ENCODE data around the gene CIZ1. TPM values are rescaled to one million over a fixed set of nuclear protein-coding genes. Genes with fewer than 3 reads are reported as not detected.

The CIZ1 gene
- total RNA-seq, 1 experiment from 2014 or later, result 133 TPM

DNA sequence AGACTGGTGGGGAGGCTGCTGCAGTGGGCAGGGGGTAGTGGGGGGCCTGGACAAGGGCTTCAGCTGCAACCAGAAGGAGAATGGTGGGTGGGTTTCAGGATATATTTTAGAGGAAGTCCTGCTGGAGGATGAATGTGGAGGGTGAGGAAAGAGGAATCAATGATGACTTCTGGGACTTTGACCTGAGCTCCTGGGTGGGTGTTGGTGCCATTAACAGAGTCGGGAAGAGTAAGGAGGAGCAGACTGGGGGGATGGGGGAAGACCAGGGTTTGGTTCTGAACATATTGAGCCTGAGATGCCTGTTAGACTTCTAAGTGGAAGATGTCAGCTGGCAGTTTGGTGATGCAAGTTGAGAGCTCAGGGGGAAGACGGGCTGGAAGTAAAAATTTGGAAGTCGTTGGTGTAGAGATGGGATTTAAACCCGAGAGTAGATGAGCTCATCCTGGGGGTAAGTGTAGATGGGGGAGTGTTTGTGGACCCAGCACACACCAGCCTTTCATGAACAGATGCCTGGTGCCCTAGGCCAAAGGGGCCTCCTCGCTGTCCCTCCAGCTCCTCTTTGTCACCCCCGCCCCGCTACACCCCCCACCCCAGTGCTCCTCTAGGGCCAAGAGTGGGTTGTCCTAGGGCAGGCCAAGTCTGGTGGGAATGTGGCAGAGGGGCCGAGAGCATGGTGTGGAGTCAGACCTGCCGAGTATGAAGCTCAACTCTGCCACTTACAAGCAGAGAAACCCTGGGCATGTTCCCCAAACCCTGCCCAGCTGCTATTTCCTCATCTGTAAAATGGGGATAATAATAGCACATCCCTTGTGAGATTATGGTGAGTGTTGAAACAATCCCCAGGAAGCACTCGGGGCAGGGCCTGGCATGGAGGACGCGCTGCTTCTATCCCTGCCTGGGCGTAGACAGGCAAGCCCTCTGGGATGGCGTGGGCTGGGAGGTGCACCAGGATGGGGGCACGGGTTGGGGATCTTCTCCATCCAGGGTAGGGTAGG, 15.8 kb upstream of the CIZ1 start:
- DNase-seq (ENCODE audit: unreplicated experiment), result no peak
- CTCF ChIA-PET, result interaction anchor here (0.7 to 1.7 kb wide), 3 partner anchors 32 to 88 kb away, joined by 3 to 5 read pairs (median 3); no protein-coding TSS in a partner anchor
- H3K4me1 Mint-ChIP-seq (ENCODE audit: insufficient read depth, unreplicated experiment), result peaks cover 5% of the 10 kb centered on the region
- no peak overlapping the region for H3K4me3 Mint-ChIP-seq (ENCODE audit: unreplicated experiment)
- no peaks in the 10 kb centered on the region for H3K36me3 Mint-ChIP-seq (ENCODE audit: insufficient read depth, unreplicated experiment)
- peaks cover 39% of the 10 kb centered on the region for H3K27me3 Mint-ChIP-seq (ENCODE audit: insufficient read depth, unreplicated experiment)
- intact Hi-C loops (cut with micrococcal nuclease), result no loop called here
- no peak overlapping the region for H3K27ac Mint-ChIP-seq (ENCODE audit: low read depth, unreplicated experiment)
- H3K9me3 Mint-ChIP-seq (ENCODE audit: unreplicated experiment), result no peaks in the 10 kb centered on the region
- POLR2A ChIA-PET, result interaction anchor here (1.0 kb wide), 1 partner anchor 12 kb away, joined by 3 read pairs; no protein-coding TSS in a partner anchor
- TF ChIP-seq, protein P1, sequence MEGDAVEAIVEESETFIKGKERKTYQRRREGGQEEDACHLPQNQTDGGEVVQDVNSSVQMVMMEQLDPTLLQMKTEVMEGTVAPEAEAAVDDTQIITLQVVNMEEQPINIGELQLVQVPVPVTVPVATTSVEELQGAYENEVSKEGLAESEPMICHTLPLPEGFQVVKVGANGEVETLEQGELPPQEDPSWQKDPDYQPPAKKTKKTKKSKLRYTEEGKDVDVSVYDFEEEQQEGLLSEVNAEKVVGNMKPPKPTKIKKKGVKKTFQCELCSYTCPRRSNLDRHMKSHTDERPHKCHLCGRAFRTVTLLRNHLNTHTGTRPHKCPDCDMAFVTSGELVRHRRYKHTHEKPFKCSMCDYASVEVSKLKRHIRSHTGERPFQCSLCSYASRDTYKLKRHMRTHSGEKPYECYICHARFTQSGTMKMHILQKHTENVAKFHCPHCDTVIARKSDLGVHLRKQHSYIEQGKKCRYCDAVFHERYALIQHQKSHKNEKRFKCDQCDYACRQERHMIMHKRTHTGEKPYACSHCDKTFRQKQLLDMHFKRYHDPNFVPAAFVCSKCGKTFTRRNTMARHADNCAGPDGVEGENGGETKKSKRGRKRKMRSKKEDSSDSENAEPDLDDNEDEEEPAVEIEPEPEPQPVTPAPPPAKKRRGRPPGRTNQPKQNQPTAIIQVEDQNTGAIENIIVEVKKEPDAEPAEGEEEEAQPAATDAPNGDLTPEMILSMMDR (IDR thresholded peaks at IDR 0.05; ENCODE audit: unreplicated experiment), result no peak
- no TSS peak for BruUV-seq (replicated peaks)

DNA sequence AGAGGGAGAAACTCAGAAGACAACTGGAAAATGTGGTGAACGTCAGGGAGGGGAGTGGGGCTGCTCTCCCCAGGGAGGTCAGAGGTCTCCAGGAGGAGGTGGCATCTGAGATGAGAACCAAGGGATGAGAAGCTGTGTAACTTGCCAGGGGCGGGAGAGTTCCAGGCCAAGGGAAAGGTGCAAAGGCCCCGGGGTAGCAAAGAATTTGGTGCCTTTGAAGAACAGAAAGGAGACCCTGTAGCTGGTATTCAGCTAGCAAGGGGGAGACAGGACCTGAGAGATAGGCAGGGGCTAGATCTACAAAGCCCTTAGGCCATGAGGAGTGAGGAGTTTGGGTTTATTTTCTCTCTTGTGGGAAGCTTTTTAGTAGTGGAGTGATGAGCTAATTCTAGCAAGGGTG, 15.1 kb upstream of the CIZ1 start:
- intact Hi-C loops (cut with micrococcal nuclease), result no loop called here
- H3K27ac Mint-ChIP-seq (ENCODE audit: low read depth, unreplicated experiment), result no peak overlapping the region
- ChIA-PET POLR2A (interaction anchor here (1.0 kb wide), 1 partner anchor 12 kb away, joined by 3 read pairs; no protein-coding TSS in a partner anchor), CTCF (interaction anchor here (1.0 to 1.7 kb wide), 2 partner anchors 32 to 88 kb away, joined by 3 to 5 read pairs; no protein-coding TSS in a partner anchor)
- no peaks in the 10 kb centered on the region for H3K9me3 Mint-ChIP-seq (ENCODE audit: unreplicated experiment)
- no peak for DNase-seq (ENCODE audit: unreplicated experiment)
- TF ChIP-seq, protein P1 (IDR thresholded peaks at IDR 0.05; ENCODE audit: unreplicated experiment), result no peak
- no peak overlapping the region for H3K4me3 Mint-ChIP-seq (ENCODE audit: unreplicated experiment)
- H3K27me3 Mint-ChIP-seq (ENCODE audit: insufficient read depth, unreplicated experiment), result peaks cover 32% of the 10 kb centered on the region
- BruUV-seq (replicated peaks), result no TSS peak
- no peaks in the 10 kb centered on the region for H3K36me3 Mint-ChIP-seq (ENCODE audit: insufficient read depth, unreplicated experiment)
- H3K4me1 Mint-ChIP-seq (ENCODE audit: insufficient read depth, unreplicated experiment), result peaks cover 5% of the 10 kb centered on the region

DNA sequence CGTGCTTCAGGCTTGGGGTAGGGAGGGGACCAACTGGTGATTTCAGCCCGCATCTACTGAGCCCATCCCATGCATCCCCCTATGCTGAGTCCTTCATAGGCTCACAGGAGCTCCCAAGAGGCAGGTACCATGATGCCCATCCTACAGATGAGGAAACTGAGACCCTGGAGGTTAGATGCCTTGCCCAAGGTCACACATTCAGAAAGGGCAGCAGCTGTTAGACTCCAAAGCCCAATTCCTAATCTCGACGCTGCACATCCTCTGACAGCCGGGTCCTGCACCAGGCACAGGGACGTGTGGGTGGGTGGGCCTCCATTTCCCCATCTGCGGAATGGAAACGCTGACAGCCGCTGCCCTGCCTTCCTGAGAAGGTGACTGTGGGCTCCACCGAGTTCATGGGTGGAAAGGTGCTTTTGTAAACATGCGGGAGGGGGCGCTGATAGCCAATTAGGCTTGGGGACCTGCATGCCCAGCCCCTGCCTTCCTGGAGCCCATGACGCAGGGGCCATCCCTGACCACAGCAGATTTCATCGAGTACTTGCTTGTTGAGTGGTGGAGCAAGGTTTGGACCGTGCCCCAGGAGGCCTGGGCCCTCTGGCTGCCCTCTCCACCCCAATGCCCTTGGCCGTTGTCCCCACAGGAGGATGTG, 14.0 kb upstream of the CIZ1 start:
- POLR2A ChIA-PET, result no interaction called here
- H3K4me1 Mint-ChIP-seq (ENCODE audit: insufficient read depth, unreplicated experiment), result peaks cover 5% of the 10 kb centered on the region
- CTCF ChIA-PET, result no interaction called here
- no peak for DNase-seq (ENCODE audit: unreplicated experiment)
- no TSS peak for BruUV-seq (replicated peaks)
- intact Hi-C loops (cut with micrococcal nuclease), result no loop called here
- peaks cover 31% of the 10 kb centered on the region for H3K27me3 Mint-ChIP-seq (ENCODE audit: insufficient read depth, unreplicated experiment)
- TF ChIP-seq, protein P1 (IDR thresholded peaks at IDR 0.05; ENCODE audit: unreplicated experiment), result no peak
- H3K36me3 Mint-ChIP-seq (ENCODE audit: insufficient read depth, unreplicated experiment), result no peaks in the 10 kb centered on the region
- no peak overlapping the region for H3K27ac Mint-ChIP-seq (ENCODE audit: low read depth, unreplicated experiment)
- H3K9me3 Mint-ChIP-seq (ENCODE audit: unreplicated experiment), result no peaks in the 10 kb centered on the region
- H3K4me3 Mint-ChIP-seq (ENCODE audit: unreplicated experiment), result no peak overlapping the region

DNA sequence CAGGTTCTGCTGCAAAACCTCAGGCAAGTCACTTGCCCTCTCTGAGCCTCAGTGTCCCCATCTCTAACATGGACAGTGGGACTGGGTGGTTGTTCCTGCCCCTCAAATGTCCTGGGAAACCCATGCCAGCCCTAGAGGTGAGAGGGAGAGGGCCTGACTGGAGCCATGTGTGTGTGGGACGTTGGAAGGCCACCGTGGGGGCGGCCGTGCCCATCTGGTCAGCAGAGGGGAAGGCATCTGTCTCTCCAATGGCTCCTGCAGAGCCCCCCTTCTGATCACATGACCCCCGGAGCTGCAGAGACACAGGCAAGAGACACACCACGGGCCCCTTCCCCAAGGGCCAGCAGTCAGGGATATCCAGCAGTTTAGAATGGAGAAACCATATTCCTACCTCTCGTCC, 13.5 kb upstream of the CIZ1 start:
- no peak overlapping the region for H3K27ac Mint-ChIP-seq (ENCODE audit: low read depth, unreplicated experiment)
- DNase-seq (ENCODE audit: unreplicated experiment), result no peak
- no peak overlapping the region for H3K4me3 Mint-ChIP-seq (ENCODE audit: unreplicated experiment)
- no TSS peak for BruUV-seq (replicated peaks)
- H3K36me3 Mint-ChIP-seq (ENCODE audit: insufficient read depth, unreplicated experiment), result no peaks in the 10 kb centered on the region
- ChIA-PET CTCF (interaction anchor here (1.1 kb wide), 1 partner anchor 11 kb away, joined by 4 read pairs; no protein-coding TSS in a partner anchor), POLR2A (no interaction called here)
- H3K9me3 Mint-ChIP-seq (ENCODE audit: unreplicated experiment), result no peaks in the 10 kb centered on the region
- intact Hi-C loops (cut with micrococcal nuclease), result no loop called here
- TF ChIP-seq, protein P1 (IDR thresholded peaks at IDR 0.05; ENCODE audit: unreplicated experiment), result no peak
- H3K27me3 Mint-ChIP-seq (ENCODE audit: insufficient read depth, unreplicated experiment), result peaks cover 31% of the 10 kb centered on the region
- peaks cover 5% of the 10 kb centered on the region for H3K4me1 Mint-ChIP-seq (ENCODE audit: insufficient read depth, unreplicated experiment)
